GM19397 (cell line): ENCODE results near the gene POLN.

Experiments used
- ATAC-seq: cut with Tn5 transposase; IDR thresholded peaks from one replicate; pipeline ENCODE4 v1.9.1; 2021; ENCODE audit warnings: mild to moderate bottlenecking, moderate library complexity; ENCODE audit not compliant: unreplicated experiment

Gene POLN

DNA sequence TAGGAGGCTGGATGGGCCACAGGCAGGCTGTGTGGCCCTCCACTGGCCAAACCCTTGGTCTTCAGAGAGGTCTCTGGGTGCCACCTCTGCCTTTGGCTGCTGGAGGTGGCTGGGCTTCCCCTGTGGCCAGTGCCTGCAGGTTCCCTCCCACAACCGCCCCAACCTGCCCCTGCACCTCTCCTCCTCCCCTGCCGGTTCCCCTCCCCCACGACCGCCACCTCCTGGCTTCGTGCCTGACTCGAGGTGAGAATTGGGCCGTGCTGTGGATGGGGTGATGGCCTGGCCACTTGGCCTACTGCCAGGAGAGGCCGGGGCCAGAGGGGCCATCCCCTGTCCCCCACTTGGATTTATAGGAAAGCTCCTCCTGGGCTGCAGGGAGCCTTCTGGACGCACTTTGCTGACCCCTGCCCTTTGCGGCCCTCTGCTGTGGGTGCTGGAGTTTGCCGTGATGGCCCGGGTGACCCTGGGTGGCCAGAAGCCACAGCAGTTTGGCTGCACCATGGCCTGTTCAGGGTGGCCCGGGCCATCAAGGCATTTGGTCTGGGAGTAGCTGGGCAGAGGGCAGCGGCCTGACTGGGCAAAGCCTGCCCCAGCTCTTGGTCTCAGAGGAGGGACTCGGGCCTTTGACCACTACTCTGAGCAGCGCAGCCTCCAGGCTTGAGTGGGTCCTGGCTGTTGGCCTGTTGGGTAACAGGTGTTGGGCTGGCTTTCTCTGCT is 179.0 kb downstream of the POLN start:
- no peak for ATAC-seq

DNA sequence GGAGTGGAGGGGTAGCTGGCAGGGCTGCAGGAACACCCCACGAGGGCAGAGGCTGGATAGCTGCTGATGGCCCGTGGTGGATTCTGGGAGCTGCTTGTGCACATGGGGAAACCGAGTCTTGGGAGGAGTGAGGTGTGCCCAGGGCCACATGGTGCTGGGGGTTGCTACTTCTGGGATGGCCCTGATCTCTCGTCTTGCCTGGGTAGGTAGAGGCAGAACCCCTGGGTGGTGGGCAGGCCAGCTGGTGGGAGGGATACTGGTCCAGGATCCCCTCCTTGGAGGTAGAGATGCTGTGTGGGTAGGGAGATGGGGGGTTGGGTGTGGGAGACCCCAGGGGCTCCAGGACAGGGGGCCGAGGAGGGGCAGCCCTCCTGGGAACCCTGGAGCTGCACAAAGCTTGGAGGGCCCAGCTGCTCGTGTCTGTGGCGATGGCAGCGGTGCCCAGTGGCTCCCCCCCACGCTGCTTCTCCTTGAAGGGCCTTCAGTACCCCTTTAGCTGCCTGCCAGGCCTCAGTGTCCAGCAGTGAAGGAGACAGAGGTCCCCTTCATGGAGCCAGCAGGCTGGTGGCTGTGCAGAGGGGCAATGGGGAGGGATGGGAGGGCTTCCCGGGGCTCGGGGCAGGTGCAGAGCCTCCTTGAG is 179.6 kb downstream of the POLN start:
- no peak for ATAC-seq

DNA sequence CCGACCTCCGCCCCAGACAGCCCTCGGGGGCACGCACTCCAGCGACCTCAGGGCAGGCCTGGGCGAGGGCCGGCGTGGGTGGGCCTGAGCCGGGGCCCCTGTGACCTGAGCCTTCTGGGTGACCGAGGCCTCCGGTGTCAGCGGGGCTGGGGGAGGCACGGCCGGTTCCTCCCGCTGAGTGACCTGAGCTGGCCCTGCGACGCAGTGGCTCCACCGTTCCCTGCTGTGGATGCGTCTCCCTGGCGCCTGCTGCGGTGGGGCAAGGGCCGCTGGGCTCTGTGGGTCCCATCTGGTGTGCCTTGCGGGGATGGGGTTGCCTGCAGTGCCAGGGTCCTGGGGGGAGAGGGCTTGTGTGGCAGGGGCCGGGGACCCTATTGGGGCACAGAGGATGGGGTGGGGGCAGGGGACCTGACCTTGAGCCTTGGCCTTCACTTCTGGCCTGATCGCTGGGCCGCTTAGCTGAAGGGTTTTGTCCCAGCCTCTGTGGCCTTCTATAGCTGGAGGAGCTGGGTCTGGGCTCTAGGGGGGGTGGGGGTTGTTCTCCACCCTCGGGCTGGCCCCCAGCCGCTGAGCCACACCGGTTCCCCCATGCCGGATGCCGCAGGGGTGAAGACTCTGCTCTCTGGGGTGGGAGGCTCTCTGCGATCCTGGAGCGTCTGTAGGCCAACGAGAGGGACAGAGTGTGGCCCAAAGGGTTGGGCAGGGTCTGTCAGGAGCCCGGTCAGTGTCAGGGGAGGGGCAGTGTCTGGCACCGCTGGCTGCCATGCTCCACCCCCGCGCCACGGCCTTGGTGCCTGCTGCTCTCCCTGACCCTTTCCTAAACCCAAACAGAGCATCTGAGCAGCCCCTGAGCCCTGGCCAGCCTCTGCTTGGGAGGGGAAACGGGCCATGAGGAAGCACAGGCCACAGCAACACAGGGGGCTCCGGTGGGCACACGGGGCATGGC is 180.5 kb downstream of the POLN start:
- no peak for ATAC-seq

DNA sequence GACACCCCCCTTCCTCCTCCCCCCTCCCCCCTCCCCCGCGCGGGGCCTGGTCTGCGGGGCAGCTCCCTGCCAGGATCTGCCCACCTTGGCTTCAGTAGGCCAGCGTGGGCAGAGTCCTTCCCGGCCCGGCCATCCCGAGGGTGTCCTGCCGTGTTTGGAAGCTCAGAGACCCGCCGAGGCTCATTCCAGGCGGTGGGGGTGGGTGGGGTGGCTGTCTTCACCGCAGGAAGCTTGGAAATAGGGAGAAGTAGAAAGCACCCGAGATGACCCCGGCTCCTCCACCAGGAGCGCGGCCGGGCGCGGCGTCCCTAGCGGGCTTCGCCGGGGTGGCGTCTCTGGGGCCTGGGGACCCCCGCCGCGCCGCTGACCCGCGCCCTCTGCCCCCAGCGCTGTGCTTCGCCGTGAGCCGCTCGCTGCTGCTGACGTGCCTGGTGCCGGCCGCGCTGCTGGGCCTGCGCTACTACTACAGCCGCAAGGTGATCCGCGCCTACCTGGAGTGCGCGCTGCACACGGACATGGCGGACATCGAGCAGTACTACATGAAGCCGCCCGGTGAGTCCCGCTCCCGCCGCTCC is 181.2 kb downstream of the POLN start:
- ATAC-seq: no peak

DNA sequence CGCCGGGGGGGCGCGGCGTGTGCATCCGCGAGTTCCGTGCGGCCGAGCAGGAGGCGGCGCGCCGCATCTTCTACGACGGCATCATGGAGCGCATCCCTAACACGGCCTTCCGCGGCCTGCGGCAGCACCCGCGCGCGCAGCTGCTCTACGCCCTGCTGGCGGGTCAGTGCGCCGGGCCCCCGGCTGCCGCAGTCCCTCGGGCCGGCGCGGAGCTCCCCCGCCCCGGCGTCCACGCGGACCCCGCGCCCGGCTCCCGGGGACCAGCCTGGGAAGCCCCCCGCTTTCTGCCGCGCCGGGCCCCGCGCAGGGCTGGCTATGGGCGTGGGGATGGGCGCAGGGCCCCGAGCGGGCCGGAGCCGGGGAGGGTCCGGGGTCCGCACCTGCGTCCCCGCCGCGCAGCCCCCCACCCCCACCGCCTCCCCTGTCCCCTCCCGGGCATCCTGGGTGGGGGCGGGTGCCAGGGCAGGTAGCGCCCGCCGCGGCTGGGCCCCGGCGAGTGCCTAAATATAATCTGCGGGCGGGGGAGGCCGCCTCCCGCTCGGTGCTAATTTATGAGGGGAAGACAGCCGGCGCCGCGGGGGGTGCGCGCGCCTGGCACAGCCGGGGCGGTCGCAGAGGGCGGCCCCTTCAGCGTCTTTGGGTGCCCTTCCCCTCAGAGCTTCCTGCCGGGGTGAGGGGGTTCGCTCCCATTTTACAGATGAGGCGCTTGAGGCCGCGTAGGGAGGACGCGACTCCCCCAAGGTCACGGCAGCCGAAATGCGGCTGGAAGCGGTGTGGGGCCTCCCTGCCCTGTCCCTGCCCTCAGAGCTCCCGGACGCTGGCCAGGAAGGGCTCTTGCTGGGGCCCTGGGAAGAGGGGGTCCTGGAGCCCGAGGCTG is 182.0 kb downstream of the POLN start:
- no peak for ATAC-seq

DNA sequence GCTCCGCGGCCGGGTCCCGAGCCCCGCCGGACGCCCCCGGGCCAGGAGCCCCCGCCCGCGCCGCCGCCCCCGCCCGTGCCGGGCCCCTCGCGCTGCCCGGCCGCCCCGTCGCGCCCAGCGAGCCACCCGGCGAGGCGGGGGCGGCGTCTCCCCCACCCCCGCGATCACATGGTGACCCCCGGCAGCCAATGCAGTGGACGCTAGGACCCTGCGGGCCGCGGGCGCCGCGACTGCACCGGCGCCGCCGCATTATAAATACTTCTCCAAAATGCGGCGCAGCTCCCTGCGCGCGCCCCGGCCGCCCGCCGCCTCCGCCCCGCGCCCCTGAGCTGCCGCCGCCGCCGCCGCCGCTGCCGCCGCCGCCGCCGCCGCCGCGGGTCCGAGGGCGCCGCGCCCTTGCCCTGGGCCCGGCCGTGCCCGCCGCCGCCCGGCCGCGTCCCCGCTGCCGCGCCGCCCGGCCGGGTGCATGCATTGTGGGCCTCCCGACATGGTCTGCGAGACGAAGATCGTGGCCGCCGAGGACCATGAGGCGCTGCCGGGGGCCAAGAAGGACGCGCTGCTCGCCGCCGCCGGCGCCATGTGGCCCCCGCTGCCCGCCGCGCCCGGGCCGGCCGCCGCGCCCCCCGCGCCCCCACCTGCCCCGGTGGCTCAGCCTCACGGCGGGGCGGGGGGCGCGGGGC is 182.7 kb downstream of the POLN start, which contains the start of gene NAT8L:
Gene NAT8L (plus strand): TSS at position 282 of the 680 bp plus-strand sequence. CDS start 185 bp downstream, at position 467.
- ATAC-seq: no peak

DNA sequence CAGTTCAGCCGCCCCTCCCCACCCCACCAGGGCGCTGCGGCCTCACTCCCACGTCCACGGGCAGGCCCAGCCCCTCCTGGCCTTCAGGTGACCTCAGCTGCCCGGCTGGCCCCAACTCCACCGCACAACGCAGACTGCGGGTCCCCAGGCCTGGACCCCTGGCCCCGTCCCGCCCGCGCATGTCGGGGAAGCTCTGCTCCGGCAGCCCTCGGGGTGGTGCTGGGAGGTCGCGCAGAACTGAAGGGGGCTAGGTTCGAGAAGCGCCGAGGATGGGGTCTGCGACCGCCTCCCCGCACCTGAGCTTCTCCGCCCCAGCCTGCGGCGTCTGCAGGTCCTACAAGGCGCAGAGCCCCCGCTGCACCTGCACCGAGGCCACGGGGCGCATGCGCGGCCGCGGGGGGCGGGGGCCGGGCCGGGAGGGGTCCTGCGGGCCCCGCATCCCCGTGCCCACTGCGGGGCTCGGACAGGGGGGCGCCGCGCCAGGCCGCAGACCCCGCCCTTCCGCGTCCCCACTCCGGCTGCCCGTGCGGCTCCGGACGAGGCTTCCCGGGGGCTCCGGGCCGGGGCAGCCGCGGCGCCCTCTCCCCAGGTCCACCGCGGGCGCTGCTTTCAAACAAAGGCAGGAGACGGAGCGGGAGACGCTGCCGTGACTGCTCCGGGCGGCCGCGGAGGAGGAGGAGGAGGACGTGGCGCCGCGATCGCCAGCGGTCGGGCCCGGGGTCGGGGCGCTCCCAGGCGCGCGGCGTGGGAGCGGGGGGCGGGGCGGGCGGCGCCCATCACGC is 183.5 kb downstream of the POLN start:
- no peak for ATAC-seq

DNA sequence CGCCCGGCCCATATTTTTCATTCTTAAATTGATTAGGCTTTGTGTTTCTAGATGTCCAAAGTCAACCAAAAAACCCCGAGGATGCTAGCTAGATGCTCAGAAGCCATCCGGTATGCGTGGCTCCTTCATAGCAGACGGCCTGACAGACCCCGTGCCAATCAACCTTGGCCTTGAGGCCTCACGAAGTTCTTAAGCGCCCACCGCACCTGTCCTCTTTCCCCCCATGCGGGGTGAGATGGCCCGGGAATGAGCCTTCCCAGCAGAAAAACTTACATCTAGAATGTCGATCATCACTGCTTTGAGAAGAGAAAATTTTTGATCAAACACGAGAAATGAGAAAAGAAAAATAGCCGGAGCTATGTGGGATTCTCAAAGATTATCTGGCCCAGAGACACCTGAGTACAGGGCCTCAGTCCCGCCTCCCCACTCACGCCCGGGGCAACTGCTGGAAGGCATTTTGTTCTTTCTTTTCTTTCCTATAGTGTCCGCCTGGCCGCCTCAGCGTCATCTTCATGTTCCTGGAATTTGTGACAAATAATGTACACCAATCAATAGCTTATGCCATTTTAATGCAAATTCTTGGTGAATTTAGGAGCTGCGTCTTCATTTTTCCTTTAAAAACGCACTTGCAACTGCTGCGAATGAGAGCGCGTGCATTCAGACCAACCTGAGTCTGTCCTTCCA is 184.4 kb downstream of the POLN start:
- no peak for ATAC-seq

DNA sequence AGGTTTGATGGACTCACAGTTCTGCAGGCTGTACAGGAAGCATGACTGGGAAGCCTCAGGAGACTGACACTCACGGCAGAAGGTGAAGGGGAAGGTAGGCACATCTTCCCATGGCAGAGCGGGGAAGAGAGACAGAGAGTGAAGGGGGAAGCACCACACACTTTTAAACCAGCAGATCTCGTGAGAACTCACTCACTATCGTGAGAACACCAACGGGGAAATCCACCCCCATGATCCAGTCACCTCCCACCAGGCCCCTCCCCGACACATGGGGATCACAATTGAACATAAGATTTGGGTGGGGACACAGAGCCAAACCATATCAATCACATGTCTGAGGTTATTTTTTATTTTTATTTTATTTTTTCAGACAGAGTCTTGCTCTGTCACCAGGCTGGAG is 187.7 kb downstream of the POLN start:
- no peak for ATAC-seq

DNA sequence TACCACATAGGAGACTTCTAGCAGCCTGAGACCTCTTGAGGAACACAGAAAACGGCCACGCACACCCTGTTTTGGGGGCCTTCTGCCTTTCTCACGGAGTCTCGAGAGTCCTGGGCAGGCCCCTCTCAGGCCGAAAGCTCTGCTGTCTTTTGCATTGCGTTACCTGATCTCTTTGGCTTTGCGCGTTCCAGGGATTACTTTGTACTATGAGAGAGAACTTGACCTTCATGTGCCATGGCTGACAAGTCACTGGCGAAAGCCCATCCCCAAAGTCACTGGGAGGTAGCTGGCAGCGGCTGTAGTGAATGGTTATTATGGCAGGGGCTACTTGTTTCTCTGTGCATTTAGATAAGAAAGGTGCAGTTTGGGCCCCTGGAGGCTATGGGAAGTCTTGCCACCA is 190.8 kb downstream of the POLN start:
- no peak for ATAC-seq

DNA sequence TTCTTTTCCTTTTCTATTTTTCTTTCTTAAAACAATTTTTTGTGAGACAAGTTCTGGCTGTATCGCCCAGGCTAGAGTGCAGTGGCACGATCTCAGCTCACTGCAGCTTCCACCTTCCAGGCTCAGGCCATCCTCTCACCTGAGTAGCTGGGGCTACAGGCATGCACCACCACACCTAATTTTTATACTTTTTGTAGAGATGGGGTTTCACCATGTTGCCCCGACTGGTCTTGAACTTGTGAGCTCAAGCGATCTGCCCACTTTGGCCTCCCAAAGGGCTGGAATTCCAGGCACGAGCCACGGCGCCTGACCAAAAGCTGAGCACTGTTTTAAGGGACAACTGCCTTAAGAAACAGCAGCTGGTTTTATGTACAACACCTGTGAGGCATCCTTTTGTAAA is 192.1 kb downstream of the POLN start:
- no peak for ATAC-seq

DNA sequence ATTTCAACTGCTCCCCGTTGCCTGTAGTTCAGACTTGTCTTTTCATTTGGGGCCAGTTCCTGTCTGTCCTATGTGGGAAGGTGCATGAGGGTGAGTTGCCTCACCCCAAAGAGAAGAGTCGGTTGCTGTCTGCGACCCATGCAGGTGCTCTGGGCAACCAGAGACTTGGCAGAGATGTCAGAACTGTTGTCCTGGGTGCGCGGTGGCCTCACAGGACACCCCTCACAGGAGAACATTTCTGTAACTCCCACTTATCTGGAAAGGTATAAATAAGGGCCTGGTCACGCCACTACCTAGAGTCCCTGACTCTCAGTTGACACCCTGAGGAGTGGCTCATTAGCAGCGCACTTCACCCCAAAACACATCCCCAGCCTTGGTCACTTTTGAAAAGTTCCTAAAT is 192.5 kb downstream of the POLN start:
- ATAC-seq: no peak

DNA sequence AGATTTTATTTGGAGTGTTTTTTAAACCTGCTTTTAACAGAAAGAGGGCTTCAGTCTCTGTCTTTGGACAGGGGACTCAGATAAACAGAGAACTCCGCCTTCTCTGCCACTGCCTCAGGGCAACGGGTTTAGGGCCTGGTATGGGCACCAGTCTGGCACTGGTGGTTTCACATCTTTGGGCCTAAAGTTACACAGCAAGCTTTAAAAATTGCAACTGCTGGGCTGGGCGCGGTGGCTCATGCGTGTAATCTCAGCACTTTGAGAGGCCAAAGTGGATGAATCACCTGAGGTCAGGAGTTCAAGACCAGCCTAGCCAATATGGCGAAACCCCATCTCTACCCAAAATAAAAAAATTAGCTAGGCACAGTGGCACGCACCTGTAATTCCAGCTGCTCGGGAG is 193.1 kb downstream of the POLN start:
- no peak for ATAC-seq

DNA sequence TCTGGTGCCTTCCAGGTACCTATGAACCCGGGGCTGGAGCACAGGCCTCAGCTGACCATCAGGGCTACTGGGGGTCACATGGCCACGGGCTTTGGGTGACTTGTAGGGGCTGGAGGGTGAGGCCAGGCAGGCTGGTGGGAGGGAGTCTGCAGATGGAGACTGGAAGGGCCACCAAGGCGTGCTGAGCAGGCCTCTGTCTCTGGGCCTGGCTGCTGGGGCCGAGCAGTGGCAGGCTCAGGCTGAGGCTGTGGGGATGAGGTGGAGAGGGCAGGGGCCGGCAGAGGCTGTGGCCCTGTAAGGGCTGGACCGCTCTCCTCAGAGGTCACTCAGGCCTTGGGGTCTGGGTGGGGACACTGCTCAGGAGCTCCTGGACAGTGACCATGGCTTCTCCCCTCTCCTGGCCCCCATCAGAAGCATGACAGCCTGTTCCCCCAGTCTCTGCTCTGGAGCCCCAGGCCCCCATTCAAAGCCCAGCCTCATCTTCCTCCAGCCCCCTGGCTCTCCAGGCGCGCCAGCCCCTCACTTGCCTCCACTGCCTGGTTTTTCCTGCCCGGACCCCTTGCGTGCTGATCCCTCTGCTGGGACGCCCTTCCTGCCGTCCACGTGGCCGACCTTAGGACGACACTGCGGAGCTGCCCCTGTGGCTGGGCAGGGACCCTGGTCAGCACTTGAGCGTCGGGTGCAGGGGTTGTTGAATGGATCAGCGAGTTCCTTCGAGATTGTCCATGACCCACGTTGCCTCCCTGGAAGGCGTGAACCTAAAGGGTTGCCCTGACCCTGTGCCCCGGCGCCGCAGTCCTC is 193.9 kb downstream of the POLN start:
- ATAC-seq: no peak

DNA sequence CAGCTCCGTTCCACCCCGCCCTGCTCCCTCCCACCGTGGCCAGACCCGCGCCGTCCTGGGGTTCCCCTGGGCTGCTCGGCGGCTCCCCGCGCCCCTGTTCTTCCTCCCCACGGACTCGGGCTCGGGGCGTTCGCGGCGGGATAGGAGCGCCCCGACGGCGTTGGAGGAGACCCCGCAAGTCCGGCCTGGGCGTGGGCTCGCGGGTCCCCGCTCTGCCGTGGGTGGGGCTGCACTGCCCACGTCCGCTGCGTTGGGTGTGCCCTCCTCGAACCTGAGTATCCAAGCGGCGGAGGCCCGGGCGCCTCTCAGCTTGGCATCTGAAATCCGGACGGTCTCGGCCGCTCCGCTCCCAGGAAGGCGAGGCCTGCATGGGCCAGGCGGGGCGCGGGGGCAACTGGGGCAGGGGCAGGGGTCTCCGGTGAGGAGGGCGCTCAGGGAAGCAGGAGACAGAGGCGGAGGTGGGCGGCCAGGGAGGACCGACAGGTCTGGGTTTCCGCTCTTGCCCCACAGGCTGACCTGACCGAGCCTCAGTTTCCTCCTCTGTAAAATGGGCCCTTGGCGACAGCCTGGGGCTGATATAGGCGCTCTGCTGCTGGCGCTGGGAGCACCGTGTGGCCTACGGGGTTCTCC is 194.8 kb downstream of the POLN start:
- no peak for ATAC-seq

DNA sequence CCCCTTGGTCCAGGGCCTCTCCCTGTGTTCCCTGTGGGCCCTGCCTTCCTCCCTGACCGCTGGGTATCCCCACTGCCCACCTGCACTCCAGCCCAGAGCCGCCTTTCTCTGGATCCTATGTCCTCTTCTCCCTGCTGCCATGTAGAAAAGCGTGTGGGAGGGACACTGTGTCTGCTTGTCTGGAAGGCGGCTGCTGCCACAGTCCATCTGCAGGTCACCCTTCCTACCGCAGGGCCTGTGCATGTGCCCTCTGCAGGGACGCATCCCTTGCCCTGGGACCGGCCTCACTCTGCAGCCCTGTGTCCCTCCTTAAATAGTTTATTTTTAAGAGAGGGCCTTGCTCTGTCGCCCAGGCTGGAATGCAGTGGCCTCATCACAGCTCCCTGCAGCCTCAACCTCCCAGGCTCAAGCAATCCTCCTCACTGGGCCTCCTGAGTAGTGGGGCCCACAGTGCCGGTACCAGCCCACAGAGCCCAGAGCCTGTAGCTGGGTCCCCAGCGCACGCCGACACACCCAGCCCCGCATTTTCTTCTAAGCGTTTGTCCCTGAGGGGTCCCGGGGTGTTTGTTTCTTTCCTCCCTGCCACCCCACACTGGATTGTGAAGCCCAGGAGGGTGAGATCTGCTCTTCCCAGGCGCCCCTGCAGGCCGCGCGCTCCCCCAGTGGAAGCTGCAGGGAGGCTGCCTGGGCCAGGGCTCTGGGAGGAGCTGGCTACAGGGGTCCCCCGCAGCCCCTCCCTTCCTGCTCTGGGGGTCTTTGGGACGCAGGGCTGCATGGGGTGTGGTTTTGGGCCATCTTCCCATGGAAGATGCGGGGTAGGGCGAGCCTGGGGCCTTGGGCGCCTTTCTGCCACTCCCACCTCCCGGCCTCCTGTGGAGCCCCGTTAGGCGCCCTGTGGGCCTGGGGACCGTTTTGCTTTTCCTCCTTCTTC is 195.6 kb downstream of the POLN start:
- no peak for ATAC-seq
